ENCODE results near the gene DDX46.
"Not testable (repeated sequence)": the region's sequence is repeated elsewhere in the genome, so short reads cannot be mapped to it uniquely, and the experiment has no call there.

Gene DDX46
- total RNA-seq: 107 reads per million, percentile 84 among the genes with 10 or more reads in this experiment

- DNase-seq: peak; percentile 91
Measured at GRCh38 chr5:134758504-134759341, at the start of gene DDX46. TSS of gene DDX46 (plus strand) at chr5:134758779. CDS start at chr5:134758939, 160 bp downstream.

- no peak for DNase-seq
Measured at GRCh38 chr5:134714120-134714519, 44.5 kb upstream of the DDX46 start.

GRCh38 chr5:134714541-134714940 is 44.0 kb upstream of the DDX46 start:
- no peak for DNase-seq

GRCh38 chr5:134715466-134715865 is 43.1 kb upstream of the DDX46 start:
- DNase-seq: not testable (repeated sequence)

- DNase-seq: no peak
Measured at GRCh38 chr5:134724872-134725271, 33.7 kb upstream of the DDX46 start.

GRCh38 chr5:134732819-134733218 is 25.8 kb upstream of the DDX46 start:
- DNase-seq: no peak

GRCh38 chr5:134735243-134735642 is 23.3 kb upstream of the DDX46 start:
- DNase-seq: no peak

- no peak for DNase-seq
Measured at GRCh38 chr5:134736173-134736812, 22.3 kb upstream of the DDX46 start.

GRCh38 chr5:134738133-134738962 is 20.2 kb upstream of the DDX46 start, which contains the start of gene CAMLG:
TSS of gene CAMLG (plus strand) at chr5:134738548. CDS start at chr5:134738621, 73 bp downstream.
- peak; percentile 96 for DNase-seq

GRCh38 chr5:134738963-134739661 is 19.5 kb upstream of the DDX46 start:
- no peak for DNase-seq

GRCh38 chr5:134741052-134741451 is 17.5 kb upstream of the DDX46 start:
- no peak for DNase-seq

GRCh38 chr5:134742134-134742533 is 16.4 kb upstream of the DDX46 start:
- DNase-seq: no peak

GRCh38 chr5:134749415-134749814 is 9.2 kb upstream of the DDX46 start:
- DNase-seq: no peak

- no peak for DNase-seq
Measured at GRCh38 chr5:134758176-134758503, 439 bp upstream of the DDX46 start.

GRCh38 chr5:134767528-134768291 is 9.1 kb downstream of the DDX46 start:
- not testable (repeated sequence) for DNase-seq

- no peak for DNase-seq
Measured at GRCh38 chr5:134769206-134769605, 10.6 kb downstream of the DDX46 start.

- no peak for DNase-seq
Measured at GRCh38 chr5:134772461-134773125, 14.0 kb downstream of the DDX46 start.

- DNase-seq: no peak
Measured at GRCh38 chr5:134777366-134777765, 18.8 kb downstream of the DDX46 start.

- DNase-seq: no peak
Measured at GRCh38 chr5:134784241-134784920, 25.8 kb downstream of the DDX46 start.

- no peak for DNase-seq
Measured at GRCh38 chr5:134784946-134785620, 26.5 kb downstream of the DDX46 start.

Data from effector CD4-positive, alpha-beta T cell (primary cell).